NB4 (cell line): ENCODE data around the gene PRC1.
"Not testable (repeated sequence)": the region's sequence is repeated elsewhere in the genome, so short reads cannot be mapped to it uniquely, and the experiment has no call there.

ENCODE experiments used
- CTCF ChIP-seq: IDR thresholded peaks from one replicate; pipeline ENCODE4 v1.5.1; 2012; ENCODE audit warnings: low read depth, low read length
- POLR2A ChIP-seq: IDR thresholded peaks from 2 replicates; pipeline ENCODE4 v1.6.1; 2011; ENCODE audit warnings: mild to moderate bottlenecking; ENCODE audit not compliant: insufficient read length; ENCODE audit errors: extremely low read depth
- TF ChIP-seq, protein P1 (sequence below): IDR thresholded peaks from 2 replicates; pipeline ENCODE4 v1.6.1; 2011; ENCODE audit warnings: low read depth, low read length

- not testable (repeated sequence) for TF ChIP-seq CTCF, POLR2A
- TF ChIP-seq, protein P1, sequence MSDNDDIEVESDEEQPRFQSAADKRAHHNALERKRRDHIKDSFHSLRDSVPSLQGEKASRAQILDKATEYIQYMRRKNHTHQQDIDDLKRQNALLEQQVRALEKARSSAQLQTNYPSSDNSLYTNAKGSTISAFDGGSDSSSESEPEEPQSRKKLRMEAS, result not testable (repeated sequence)
Observed at GRCh38 chr15:90928106-90928505, 66.2 kb downstream of the PRC1 start.
